Liver (tissue), 9 donors: Measurements from ENCODE around the gene CAVIN2. TPM values are rescaled to one million over a fixed set of nuclear protein-coding genes. Genes with fewer than 3 reads are reported as not detected.

Source experiments
- DNase-seq: peaks from one replicate; pipeline ENCODE4 v3.0.0-alpha.2; 2017; ENCODE audit warnings: low spot score
- H3K27ac ChIP-seq, 2 donors: one replicate each; pipeline ENCODE4 v1.7.0; 2013; ENCODE audit warnings: inconsistent platforms in 2 of 2, low read length in 2 of 2, control low read depth in 1 of 2, low read depth in 1 of 2, mild to moderate bottlenecking in 1 of 2
- H3K27me3 ChIP-seq, 4 donors: one replicate each; pipeline versions ENCODE4 v1.6.1 to v1.7.0; 2013; ENCODE audit warnings: low read length in 3 of 4, inconsistent platforms in 1 of 4, mild to moderate bottlenecking in 1 of 4, moderate library complexity in 1 of 4; ENCODE audit not compliant: control insufficient read depth in 4 of 4, insufficient read depth in 4 of 4
- H3K36me3 ChIP-seq, 4 donors: one replicate each; pipeline versions ENCODE4 v1.6.1 to v1.7.0; 2013; ENCODE audit warnings: low read length in 3 of 4, mild to moderate bottlenecking in 3 of 4, low read depth in 1 of 4, moderate library complexity in 1 of 4; ENCODE audit not compliant: control insufficient read depth in 4 of 4, insufficient read depth in 3 of 4
- H3K4me1 ChIP-seq, 4 donors: one replicate each; pipeline versions ENCODE4 v1.6.1 to v1.7.0; 2013; ENCODE audit warnings: low read length in 3 of 4, mild to moderate bottlenecking in 3 of 4, moderate library complexity in 1 of 4; ENCODE audit not compliant: control insufficient read depth in 4 of 4, insufficient read depth in 4 of 4
- H3K4me3 ChIP-seq, 3 donors: one replicate each; pipeline versions ENCODE4 v1.6.1 to v1.7.0; 2013; ENCODE audit warnings: low read length in 3 of 3, control low read depth in 1 of 3, low read depth in 1 of 3, mild to moderate bottlenecking in 1 of 3
- H3K9ac ChIP-seq, 2 donors: one replicate each; pipeline ENCODE4 v1.7.0; 2013; ENCODE audit warnings: low read length in 2 of 2, mild to moderate bottlenecking in 2 of 2, moderate library complexity in 2 of 2, control low read depth in 1 of 2, low read depth in 1 of 2
- H3K9me3 ChIP-seq, 4 donors: one replicate each; pipeline versions ENCODE4 v1.6.1 to v1.7.0; 2013; ENCODE audit warnings: low read length in 3 of 4; ENCODE audit not compliant: control insufficient read depth in 4 of 4
- EGR1 ChIP-seq, 2 donors: IDR thresholded peaks; 2 replicates each; pipeline ENCODE4 v1.6.1; 2016 to 2018; ENCODE audit warnings: antibody characterized with exemption in 2 of 2, low read depth in 2 of 2
- FOXA1 ChIP-seq: IDR thresholded peaks from 2 replicates; pipeline ENCODE4 v1.6.1; 2016; ENCODE audit warnings: antibody characterized with exemption
- FOXA2 ChIP-seq: IDR thresholded peaks from 2 replicates; pipeline ENCODE4 v1.6.1; 2016; ENCODE audit warnings: antibody characterized with exemption
- GABPA ChIP-seq, 2 donors: IDR thresholded peaks in 1 of 2; conservative IDR thresholded peaks in 1 of 2; 2 replicates each; pipeline ENCODE4 v1.6.1; 2016; ENCODE audit warnings: antibody characterized with exemption in 2 of 2, mild to moderate bottlenecking in 1 of 2, moderate library complexity in 1 of 2
- HNF4A ChIP-seq, 2 donors: conservative IDR thresholded peaks; 2 replicates each; pipeline ENCODE4 v1.6.1; 2016; ENCODE audit warnings: antibody characterized with exemption in 2 of 2, mild to moderate bottlenecking in 2 of 2
- HNF4G ChIP-seq: IDR thresholded peaks from 2 replicates; pipeline ENCODE4 v1.6.1; 2016; ENCODE audit warnings: antibody characterized with exemption
- JUND ChIP-seq, 2 donors: IDR thresholded peaks; 2 replicates each; pipeline ENCODE4 v1.6.1; 2016; ENCODE audit warnings: antibody characterized with exemption in 2 of 2
- NR2F2 ChIP-seq: IDR thresholded peaks from 2 replicates; pipeline ENCODE4 v1.6.1; 2016; ENCODE audit warnings: antibody characterized with exemption
- RAD21 ChIP-seq, 2 donors: IDR thresholded peaks; 2 replicates each; pipeline ENCODE4 v1.6.1; 2016; ENCODE audit warnings: antibody characterized with exemption in 2 of 2, mild to moderate bottlenecking in 2 of 2
- RXRA ChIP-seq, 2 donors: IDR thresholded peaks; 2 replicates each; pipeline ENCODE4 v1.6.1; 2017 to 2018; ENCODE audit warnings: antibody characterized with exemption in 2 of 2, mild to moderate bottlenecking in 1 of 2
- SP1 ChIP-seq: IDR thresholded peaks from 2 replicates; pipeline ENCODE4 v1.6.1; 2018; ENCODE audit warnings: antibody characterized with exemption, mild to moderate bottlenecking
- TAF1 ChIP-seq: conservative IDR thresholded peaks from 2 replicates; pipeline ENCODE4 v1.6.1; 2016; ENCODE audit warnings: antibody characterized with exemption, mild to moderate bottlenecking
- YY1 ChIP-seq: IDR thresholded peaks from 2 replicates; pipeline ENCODE4 v1.6.1; 2016; ENCODE audit warnings: antibody characterized with exemption, mild to moderate bottlenecking
- WGBS: extraction: QIAGEN DNeasy Blood & Tissue Kit; methylation state at CpG from one replicate; pipeline ENCODE4 v1.1.7; 2013; 5-methylcytosine and 5-hydroxymethylcytosine counted together
- polyA plus RNA-seq, 2 donors: library from polyadenylated mRNA; stranded (reverse) in 1 of 2; unstranded in 1 of 2; fragments of 200-250 nt in 1 of 2; fragments of >200 nt in 1 of 2; fragmentation: Nextera tagmentation in 1 of 2; extraction: Ambion mirVana in 1 of 2; gene quantifications; one replicate each; pipeline versions ENCODE4 v1.2.1 to v1.2.3, GENCODE V29; 2013 to 2015
- total RNA-seq, 2 donors: library from RNA; depleted of rRNA; stranded (reverse); fragments of >200 nt; gene quantifications; one replicate each; pipeline ENCODE4 v1.2.3, GENCODE V29; 2014
- TF ChIP-seq, protein P1 (sequence below): fragments of 150-350 bp; IDR thresholded peaks from 2 replicates; pipeline ENCODE4 v1.5.1; 2017; ENCODE audit warnings: improper control_type of control experiment, low read depth, low read length; ENCODE audit not compliant: missing input control
- TF ChIP-seq, protein P2 (sequence below): IDR thresholded peaks from 2 replicates; pipeline ENCODE4 v1.6.1; 2016; ENCODE audit warnings: antibody characterized with exemption
- TF ChIP-seq, protein P3 (sequence below): IDR thresholded peaks from 2 replicates; pipeline ENCODE4 v1.6.1; 2016; ENCODE audit warnings: antibody characterized with exemption
- TF ChIP-seq, protein P4 (sequence below): IDR thresholded peaks from 2 replicates; pipeline ENCODE4 v1.6.1; 2016; ENCODE audit warnings: antibody characterized with exemption, mild to moderate bottlenecking
- donor health status: healthy.
- donor health status: healthy.
- donor health status: healthy.
- donor health status: healthy.
- donor health status: healthy.

The CAVIN2 gene
- total and polyA plus RNA-seq, 4 donors = 13.3 to 20.7 (median 14.0) TPM

DNA sequence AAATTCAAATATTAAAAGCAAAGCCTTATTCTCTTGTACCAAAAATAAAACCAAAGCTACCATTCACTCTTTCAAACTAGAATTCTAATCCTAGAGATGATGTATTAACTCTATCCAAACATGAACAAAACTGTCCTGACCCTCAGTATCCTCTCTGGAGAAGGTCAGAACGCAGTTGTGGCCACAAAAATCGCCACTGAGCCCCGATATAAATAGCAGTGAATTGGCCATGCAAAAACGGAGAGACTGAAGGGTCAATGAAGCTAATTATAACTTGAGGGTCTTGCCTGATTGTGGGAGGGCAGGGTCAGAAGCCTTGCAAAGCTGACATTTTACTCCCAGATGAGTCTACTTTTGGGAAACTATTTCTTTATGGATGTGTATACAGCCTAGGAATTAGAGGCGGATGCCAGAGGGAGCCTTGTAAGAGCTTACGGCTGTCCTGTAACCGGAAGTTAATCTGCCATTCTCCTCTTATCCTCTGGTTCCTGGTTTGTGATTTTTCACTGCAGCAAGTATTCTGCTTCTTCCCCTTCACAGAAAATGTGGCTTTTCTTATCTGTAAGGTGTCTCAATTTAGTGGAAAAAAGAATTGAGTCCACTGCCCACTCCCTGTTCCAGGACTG is 28.1 kb downstream of the CAVIN2 start:
- Histone ChIP-seq H3K4me1 (peaks cover 0 to 2% (median 0%) of the 10 kb centered on the region in 4 donors), H3K27me3 (no peaks in the 10 kb centered on the region), H3K27ac (no peak overlapping the region), H3K4me3 (no peak overlapping the region), H3K9me3 (no peaks in the 10 kb centered on the region), H3K36me3 (no peaks in the 10 kb centered on the region), H3K9ac (no peak overlapping the region)
- WGBS = 58% methylated on average over 7 of the region's 7 CpGs
- no peak for DNase-seq
- TF ChIP-seq SP1 = no peak
- TF ChIP-seq FOXA1 = no peak
- TF ChIP-seq, protein P1, sequence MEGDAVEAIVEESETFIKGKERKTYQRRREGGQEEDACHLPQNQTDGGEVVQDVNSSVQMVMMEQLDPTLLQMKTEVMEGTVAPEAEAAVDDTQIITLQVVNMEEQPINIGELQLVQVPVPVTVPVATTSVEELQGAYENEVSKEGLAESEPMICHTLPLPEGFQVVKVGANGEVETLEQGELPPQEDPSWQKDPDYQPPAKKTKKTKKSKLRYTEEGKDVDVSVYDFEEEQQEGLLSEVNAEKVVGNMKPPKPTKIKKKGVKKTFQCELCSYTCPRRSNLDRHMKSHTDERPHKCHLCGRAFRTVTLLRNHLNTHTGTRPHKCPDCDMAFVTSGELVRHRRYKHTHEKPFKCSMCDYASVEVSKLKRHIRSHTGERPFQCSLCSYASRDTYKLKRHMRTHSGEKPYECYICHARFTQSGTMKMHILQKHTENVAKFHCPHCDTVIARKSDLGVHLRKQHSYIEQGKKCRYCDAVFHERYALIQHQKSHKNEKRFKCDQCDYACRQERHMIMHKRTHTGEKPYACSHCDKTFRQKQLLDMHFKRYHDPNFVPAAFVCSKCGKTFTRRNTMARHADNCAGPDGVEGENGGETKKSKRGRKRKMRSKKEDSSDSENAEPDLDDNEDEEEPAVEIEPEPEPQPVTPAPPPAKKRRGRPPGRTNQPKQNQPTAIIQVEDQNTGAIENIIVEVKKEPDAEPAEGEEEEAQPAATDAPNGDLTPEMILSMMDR = no peak
- TF ChIP-seq RAD21 (IDR thresholded peaks at IDR 0.05) = no peak
- TF ChIP-seq, protein P2, sequence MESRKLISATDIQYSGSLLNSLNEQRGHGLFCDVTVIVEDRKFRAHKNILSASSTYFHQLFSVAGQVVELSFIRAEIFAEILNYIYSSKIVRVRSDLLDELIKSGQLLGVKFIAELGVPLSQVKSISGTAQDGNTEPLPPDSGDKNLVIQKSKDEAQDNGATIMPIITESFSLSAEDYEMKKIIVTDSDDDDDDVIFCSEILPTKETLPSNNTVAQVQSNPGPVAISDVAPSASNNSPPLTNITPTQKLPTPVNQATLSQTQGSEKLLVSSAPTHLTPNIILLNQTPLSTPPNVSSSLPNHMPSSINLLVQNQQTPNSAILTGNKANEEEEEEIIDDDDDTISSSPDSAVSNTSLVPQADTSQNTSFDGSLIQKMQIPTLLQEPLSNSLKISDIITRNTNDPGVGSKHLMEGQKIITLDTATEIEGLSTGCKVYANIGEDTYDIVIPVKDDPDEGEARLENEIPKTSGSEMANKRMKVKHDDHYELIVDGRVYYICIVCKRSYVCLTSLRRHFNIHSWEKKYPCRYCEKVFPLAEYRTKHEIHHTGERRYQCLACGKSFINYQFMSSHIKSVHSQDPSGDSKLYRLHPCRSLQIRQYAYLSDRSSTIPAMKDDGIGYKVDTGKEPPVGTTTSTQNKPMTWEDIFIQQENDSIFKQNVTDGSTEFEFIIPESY = no peak
- no peak for TF ChIP-seq RXRA (IDR thresholded peaks at IDR 0.05)
- TF ChIP-seq EGR1 (IDR thresholded peaks at IDR 0.05; ENCODE audit: low read depth in 2 of 2) = no peak
- no peak for TF ChIP-seq FOXA2
- no peak for TF ChIP-seq NR2F2
- no peak for TF ChIP-seq JUND (IDR thresholded peaks at IDR 0.05)
- TF ChIP-seq GABPA (IDR thresholded peaks at IDR 0.05 in 1 of 2, conservative IDR thresholded peaks at IDR 0.05 in 1 of 2) = no peak
- TF ChIP-seq, protein P3, sequence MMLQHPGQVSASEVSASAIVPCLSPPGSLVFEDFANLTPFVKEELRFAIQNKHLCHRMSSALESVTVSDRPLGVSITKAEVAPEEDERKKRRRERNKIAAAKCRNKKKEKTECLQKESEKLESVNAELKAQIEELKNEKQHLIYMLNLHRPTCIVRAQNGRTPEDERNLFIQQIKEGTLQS = no peak
- TF ChIP-seq, protein P4, sequence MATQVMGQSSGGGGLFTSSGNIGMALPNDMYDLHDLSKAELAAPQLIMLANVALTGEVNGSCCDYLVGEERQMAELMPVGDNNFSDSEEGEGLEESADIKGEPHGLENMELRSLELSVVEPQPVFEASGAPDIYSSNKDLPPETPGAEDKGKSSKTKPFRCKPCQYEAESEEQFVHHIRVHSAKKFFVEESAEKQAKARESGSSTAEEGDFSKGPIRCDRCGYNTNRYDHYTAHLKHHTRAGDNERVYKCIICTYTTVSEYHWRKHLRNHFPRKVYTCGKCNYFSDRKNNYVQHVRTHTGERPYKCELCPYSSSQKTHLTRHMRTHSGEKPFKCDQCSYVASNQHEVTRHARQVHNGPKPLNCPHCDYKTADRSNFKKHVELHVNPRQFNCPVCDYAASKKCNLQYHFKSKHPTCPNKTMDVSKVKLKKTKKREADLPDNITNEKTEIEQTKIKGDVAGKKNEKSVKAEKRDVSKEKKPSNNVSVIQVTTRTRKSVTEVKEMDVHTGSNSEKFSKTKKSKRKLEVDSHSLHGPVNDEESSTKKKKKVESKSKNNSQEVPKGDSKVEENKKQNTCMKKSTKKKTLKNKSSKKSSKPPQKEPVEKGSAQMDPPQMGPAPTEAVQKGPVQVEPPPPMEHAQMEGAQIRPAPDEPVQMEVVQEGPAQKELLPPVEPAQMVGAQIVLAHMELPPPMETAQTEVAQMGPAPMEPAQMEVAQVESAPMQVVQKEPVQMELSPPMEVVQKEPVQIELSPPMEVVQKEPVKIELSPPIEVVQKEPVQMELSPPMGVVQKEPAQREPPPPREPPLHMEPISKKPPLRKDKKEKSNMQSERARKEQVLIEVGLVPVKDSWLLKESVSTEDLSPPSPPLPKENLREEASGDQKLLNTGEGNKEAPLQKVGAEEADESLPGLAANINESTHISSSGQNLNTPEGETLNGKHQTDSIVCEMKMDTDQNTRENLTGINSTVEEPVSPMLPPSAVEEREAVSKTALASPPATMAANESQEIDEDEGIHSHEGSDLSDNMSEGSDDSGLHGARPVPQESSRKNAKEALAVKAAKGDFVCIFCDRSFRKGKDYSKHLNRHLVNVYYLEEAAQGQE = no peak
- no peak for TF ChIP-seq HNF4G
- TF ChIP-seq YY1 = no peak
- TF ChIP-seq TAF1 = no peak
- no peak for TF ChIP-seq HNF4A (conservative IDR thresholded peaks at IDR 0.05)
